Neural progenitor cell (in vitro differentiated cells): ENCODE results near the gene ALDOB. TPM values are rescaled to one million over a fixed set of nuclear protein-coding genes. Genes with fewer than 3 reads are reported as not detected.

ENCODE experiments used
- DNase-seq: peaks from one replicate; pipeline ENCODE4 v3.0.0-alpha.2; 2016; ENCODE audit warnings: low spot score
- H2AFZ ChIP-seq: fragments of 200-600 bp; sonication (generic); replicated peaks from 2 replicates; pipeline ENCODE4 v1.6.1; 2016; ENCODE audit warnings: antibody characterized with exemption
- H3F3A ChIP-seq: fragments of 200-600 bp; sonication (generic); 2 replicates; pipeline ENCODE4 v1.6.1; 2016; ENCODE audit warnings: antibody characterized with exemption, low read depth
- H3K27ac ChIP-seq: fragments of 200-600 bp; sonication (generic); 2 replicates; pipeline ENCODE4 v1.5.1; 2016; ENCODE audit warnings: mild to moderate bottlenecking
- H3K27me3 ChIP-seq: fragments of 200-600 bp; sonication (generic); 2 replicates; pipeline ENCODE4 v1.6.1; 2016; ENCODE audit warnings: mild to moderate bottlenecking, moderate library complexity
- H3K36me3 ChIP-seq: fragments of 200-600 bp; sonication (generic); 2 replicates; pipeline ENCODE4 v1.5.1; 2016
- H3K4me1 ChIP-seq: fragments of 200-600 bp; sonication (generic); 2 replicates; pipeline ENCODE4 v1.6.1; 2016; ENCODE audit warnings: mixed run types
- H3K4me2 ChIP-seq: fragments of 200-600 bp; sonication (generic); 2 replicates; pipeline ENCODE4 v1.6.1; 2016
- H3K4me3 ChIP-seq: fragments of 200-600 bp; sonication (generic); 2 replicates; pipeline ENCODE4 v1.5.1; 2016
- H3K79me2 ChIP-seq: fragments of 200-600 bp; sonication (generic); 2 replicates; pipeline ENCODE4 v1.6.1; 2016; ENCODE audit warnings: low read depth
- H3K9ac ChIP-seq: fragments of 200-600 bp; sonication (generic); 2 replicates; pipeline ENCODE4 v1.6.1; 2016
- H3K9me3 ChIP-seq: fragments of 200-600 bp; sonication (generic); 2 replicates; pipeline ENCODE4 v1.5.1; 2016; ENCODE audit warnings: low read depth
- H4K20me1 ChIP-seq: fragments of 200-600 bp; sonication (generic); 2 replicates; pipeline ENCODE4 v1.6.1; 2016; ENCODE audit warnings: low read depth
- H3K27ac Mint-ChIP-seq: 3 replicates; pipeline ENCODE4 v1.8.0; 2021; ENCODE audit warnings: mixed read lengths
- H3K27me3 Mint-ChIP-seq: 2 replicates; pipeline ENCODE4 v1.8.0; 2022; ENCODE audit warnings: low read depth, mild to moderate bottlenecking, inconsistent platforms, moderate library complexity, mixed read lengths; ENCODE audit not compliant: insufficient read depth
- H3K36me3 Mint-ChIP-seq: 3 replicates; pipeline ENCODE4 v1.8.0; 2021; ENCODE audit warnings: mixed read lengths
- H3K4me1 Mint-ChIP-seq: 3 replicates; pipeline ENCODE4 v1.8.0; 2021; ENCODE audit warnings: mixed read lengths
- H3K4me3 Mint-ChIP-seq: 3 replicates; pipeline ENCODE4 v1.8.0; 2021; ENCODE audit warnings: mild to moderate bottlenecking, moderate library complexity, mixed read lengths
- H3K9me3 Mint-ChIP-seq: 3 replicates; pipeline ENCODE4 v1.8.0; 2020; ENCODE audit warnings: mixed read lengths
- EZH2 ChIP-seq: fragments of 200-600 bp; sonication (generic); IDR thresholded peaks from 2 replicates; pipeline ENCODE4 v1.6.1; 2017; ENCODE audit warnings: antibody characterized with exemption, mild to moderate bottlenecking, moderate library complexity
- EZH2phosphoT487 ChIP-seq: fragments of 200-600 bp; sonication (generic); IDR thresholded peaks from 2 replicates; pipeline ENCODE4 v1.6.1; 2017; ENCODE audit warnings: antibody characterized with exemption
- total RNA-seq: library from RNA; depleted of rRNA; stranded (reverse); fragments of >200 nt; gene quantifications from 2 replicates; pipeline ENCODE4 v1.2.3, GENCODE V29; 2015; ENCODE audit warnings: low replicate concordance
- TF ChIP-seq, protein P1 (sequence below): fragments of 200-600 bp; sonication (generic); IDR thresholded peaks from 2 replicates; pipeline ENCODE4 v1.5.1; 2017; ENCODE audit warnings: antibody characterized with exemption, mild to moderate bottlenecking

Gene ALDOB
- total RNA-seq, 1 donor from 2014 or later = not detected

DNA sequence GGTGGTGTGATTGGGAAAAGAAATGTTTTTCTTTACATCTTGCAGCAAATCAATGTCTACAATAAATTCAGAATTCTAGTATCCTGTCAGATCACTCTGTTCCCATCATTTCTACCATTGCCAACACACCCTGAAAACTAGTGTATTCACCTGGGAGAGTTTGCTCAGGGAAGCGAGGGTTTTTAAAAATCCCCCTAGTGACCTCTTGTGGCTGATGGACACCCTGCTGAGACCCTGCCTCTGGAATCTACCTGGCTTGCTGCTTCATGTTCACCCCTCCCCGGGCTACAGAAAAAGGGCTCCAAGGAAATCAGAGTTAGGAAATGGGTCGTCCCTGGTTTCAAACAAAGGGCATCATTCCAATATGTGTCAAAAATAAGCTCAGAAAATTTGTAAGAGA lies 21.4 kb upstream of the ALDOB start:
- H3K9me3 ChIP-seq = no peaks in the 10 kb centered on the region
- Mint-ChIP-seq H3K4me3 (no peak overlapping the region), H3K27me3 (peaks cover 3% of the 10 kb centered on the region), H3K4me1 (peaks cover 3% of the 10 kb centered on the region), H3K36me3 (peaks cover 4% of the 10 kb centered on the region), H3K27ac (no peak overlapping the region), H3K9me3 (peaks cover 24% of the 10 kb centered on the region)
- H3K79me2 ChIP-seq = no peaks in the 10 kb centered on the region
- peak; percentile 29 for DNase-seq
- H3K4me3 ChIP-seq = no peak overlapping the region
- H4K20me1 ChIP-seq = no peaks in the 10 kb centered on the region
- H3K4me2 ChIP-seq = no peak overlapping the region
- H3K9ac ChIP-seq = no peak overlapping the region
- no peaks in the 10 kb centered on the region for H3K27me3 ChIP-seq
- H3K4me1 ChIP-seq = peaks cover 1% of the 10 kb centered on the region
- no peak overlapping the region for H2AFZ ChIP-seq
- TF ChIP-seq EZH2 = no peak
- TF ChIP-seq, protein P1, sequence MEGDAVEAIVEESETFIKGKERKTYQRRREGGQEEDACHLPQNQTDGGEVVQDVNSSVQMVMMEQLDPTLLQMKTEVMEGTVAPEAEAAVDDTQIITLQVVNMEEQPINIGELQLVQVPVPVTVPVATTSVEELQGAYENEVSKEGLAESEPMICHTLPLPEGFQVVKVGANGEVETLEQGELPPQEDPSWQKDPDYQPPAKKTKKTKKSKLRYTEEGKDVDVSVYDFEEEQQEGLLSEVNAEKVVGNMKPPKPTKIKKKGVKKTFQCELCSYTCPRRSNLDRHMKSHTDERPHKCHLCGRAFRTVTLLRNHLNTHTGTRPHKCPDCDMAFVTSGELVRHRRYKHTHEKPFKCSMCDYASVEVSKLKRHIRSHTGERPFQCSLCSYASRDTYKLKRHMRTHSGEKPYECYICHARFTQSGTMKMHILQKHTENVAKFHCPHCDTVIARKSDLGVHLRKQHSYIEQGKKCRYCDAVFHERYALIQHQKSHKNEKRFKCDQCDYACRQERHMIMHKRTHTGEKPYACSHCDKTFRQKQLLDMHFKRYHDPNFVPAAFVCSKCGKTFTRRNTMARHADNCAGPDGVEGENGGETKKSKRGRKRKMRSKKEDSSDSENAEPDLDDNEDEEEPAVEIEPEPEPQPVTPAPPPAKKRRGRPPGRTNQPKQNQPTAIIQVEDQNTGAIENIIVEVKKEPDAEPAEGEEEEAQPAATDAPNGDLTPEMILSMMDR = no peak
- TF ChIP-seq EZH2phosphoT487 = no peak
- no peaks in the 10 kb centered on the region for H3K36me3 ChIP-seq
- no peaks in the 10 kb centered on the region for H3F3A ChIP-seq
- no peak overlapping the region for H3K27ac ChIP-seq

DNA sequence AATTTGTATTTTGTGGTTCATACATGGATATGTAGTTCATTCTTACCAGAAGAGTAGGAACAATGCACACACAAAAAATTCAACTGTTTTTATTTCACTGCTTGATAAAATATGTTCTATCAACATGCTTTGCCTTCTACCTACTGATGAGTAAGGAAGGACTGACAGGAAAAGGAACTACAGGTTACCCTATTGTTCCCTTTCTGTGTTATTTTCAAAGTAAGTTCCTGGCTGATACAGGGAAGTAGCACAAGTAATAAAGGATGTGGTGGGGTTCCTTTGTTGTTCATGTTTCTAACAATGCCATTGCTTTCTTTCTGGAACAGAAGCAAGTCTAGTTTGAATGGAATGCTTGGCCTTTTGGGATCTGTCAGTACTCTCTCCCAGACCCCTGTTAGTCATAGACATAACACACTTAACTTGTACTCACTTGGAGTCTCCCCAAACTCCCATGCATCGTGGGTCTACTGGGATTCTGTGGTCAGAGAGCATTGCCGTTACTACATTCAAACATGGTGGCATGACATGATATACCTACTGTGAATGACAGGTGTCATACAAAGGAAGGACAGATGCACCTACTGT lies 20.2 kb upstream of the ALDOB start:
- H3K27me3 Mint-ChIP-seq = no peaks in the 10 kb centered on the region
- no peak overlapping the region for H3K9ac ChIP-seq
- H3K27me3 ChIP-seq = no peaks in the 10 kb centered on the region
- H3K4me3 ChIP-seq = no peak overlapping the region
- peaks cover 1% of the 10 kb centered on the region for H3K36me3 Mint-ChIP-seq
- H3F3A ChIP-seq = no peaks in the 10 kb centered on the region
- H2AFZ ChIP-seq = peak overlapping the region; percentile 42
- no peak overlapping the region for H3K27ac Mint-ChIP-seq
- H3K9me3 Mint-ChIP-seq = peaks cover 27% of the 10 kb centered on the region
- DNase-seq = no peak
- no peaks in the 10 kb centered on the region for H3K4me1 ChIP-seq
- TF ChIP-seq, protein P1 = no peak
- TF ChIP-seq EZH2phosphoT487 (no peak), EZH2 (no peak)
- no peak overlapping the region for H3K4me3 Mint-ChIP-seq
- no peaks in the 10 kb centered on the region for H4K20me1 ChIP-seq
- H3K4me1 Mint-ChIP-seq = peaks cover 3% of the 10 kb centered on the region
- H3K4me2 ChIP-seq = no peak overlapping the region
- H3K36me3 ChIP-seq = no peaks in the 10 kb centered on the region
- H3K27ac ChIP-seq = no peak overlapping the region
- H3K79me2 ChIP-seq = no peaks in the 10 kb centered on the region
- no peaks in the 10 kb centered on the region for H3K9me3 ChIP-seq

DNA sequence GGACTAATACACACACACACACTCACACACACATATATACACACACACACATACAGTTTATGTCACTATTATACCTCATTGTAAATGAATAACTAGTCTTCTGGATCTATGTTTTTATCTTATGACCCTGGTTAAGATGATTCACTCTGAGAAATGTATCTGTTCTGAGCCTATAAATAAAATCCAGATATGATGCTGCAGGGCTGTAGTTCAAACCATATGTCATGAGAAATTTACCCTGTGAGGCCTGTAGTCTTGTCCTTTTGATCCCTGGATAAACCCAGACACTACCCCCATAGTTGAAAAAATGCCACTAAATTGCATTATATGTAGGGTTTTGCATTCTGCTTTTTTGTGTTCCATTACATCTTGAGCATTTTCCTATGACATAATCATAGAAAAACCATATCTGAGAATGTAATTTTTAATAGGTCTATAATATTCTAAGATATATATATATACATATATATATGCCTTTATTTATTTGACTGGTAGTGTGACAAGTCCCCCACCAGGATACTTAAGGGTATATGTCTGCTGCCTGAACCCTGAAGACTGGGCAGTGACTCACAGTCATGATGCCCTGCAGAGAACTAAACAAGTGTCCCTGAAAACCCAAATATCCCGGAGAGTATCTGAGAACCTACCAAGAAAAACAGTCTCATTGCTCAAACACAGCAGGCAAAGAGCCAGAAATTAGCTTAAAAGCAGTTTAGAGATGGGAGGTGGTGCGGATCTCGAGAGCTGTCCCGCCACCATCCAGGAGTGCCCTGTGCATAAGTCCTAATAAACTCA lies 18.4 kb upstream of the ALDOB start:
- Histone ChIP-seq H3K9ac (no peak overlapping the region), H4K20me1 (no peaks in the 10 kb centered on the region), H3F3A (no peaks in the 10 kb centered on the region), H3K4me2 (no peak overlapping the region), H3K4me1 (no peaks in the 10 kb centered on the region), H3K27ac (no peak overlapping the region), H2AFZ (no peak overlapping the region), H3K27me3 (no peaks in the 10 kb centered on the region), H3K4me3 (no peak overlapping the region), H3K36me3 (no peaks in the 10 kb centered on the region), H3K79me2 (no peaks in the 10 kb centered on the region), H3K9me3 (no peaks in the 10 kb centered on the region)
- DNase-seq = no peak
- no peaks in the 10 kb centered on the region for H3K36me3 Mint-ChIP-seq
- H3K4me3 Mint-ChIP-seq = no peak overlapping the region
- H3K27ac Mint-ChIP-seq = no peak overlapping the region
- TF ChIP-seq, protein P1 = no peak
- TF ChIP-seq EZH2phosphoT487 (no peak), EZH2 (no peak)
- H3K9me3 Mint-ChIP-seq = peaks cover 24% of the 10 kb centered on the region
- H3K4me1 Mint-ChIP-seq = peaks cover 4% of the 10 kb centered on the region
- H3K27me3 Mint-ChIP-seq = no peaks in the 10 kb centered on the region
